Fibroblast of the aortic adventitia (primary cell): ENCODE results near the gene TRPC3. TPM values are rescaled to one million over a fixed set of nuclear protein-coding genes. Genes with fewer than 3 reads are reported as not detected.

Experiments used
- DNase-seq: peaks from one replicate; pipeline ENCODE4 v3.0.0-alpha.2; 2010; ENCODE audit warnings: low read depth
- H3K4me3 ChIP-seq: 2 replicates; pipeline ENCODE4 v1.5.1; 2011; ENCODE audit warnings: low read depth, mild to moderate bottlenecking, control low read depth, low read length, moderate library complexity
- CTCF ChIP-seq: IDR thresholded peaks from 2 replicates; pipeline ENCODE4 v1.5.1; 2011; ENCODE audit warnings: mild to moderate bottlenecking, low read length, control low read depth, inconsistent platforms; ENCODE audit not compliant: insufficient read depth
- total RNA-seq: library from RNA; depleted of rRNA; stranded (reverse); fragments of >200 nt; gene quantifications from 2 replicates; pipeline ENCODE4 v1.2.3, GENCODE V29; 2012; ENCODE audit warnings: low replicate concordance

TRPC3 gene
- total RNA-seq, 1 donor: 0.45 TPM

GRCh38 chr4:121869841-121870822, 81.7 kb downstream of the TRPC3 start, which contains the start of gene BBS7:
TSS of gene BBS7 (minus strand) at chr4:121870474. CDS start at chr4:121870313, 161 bp downstream.
- TF ChIP-seq CTCF: no peak
- peak; percentile 93 for DNase-seq
- H3K4me3 ChIP-seq: peak within 1 kb of the TSS; percentile 89

GRCh38 chr4:121863799-121864198, 88.1 kb downstream of the TRPC3 start:
- no peak for DNase-seq
- TF ChIP-seq CTCF: no peak
- no peak overlapping the region for H3K4me3 ChIP-seq

- H3K4me3 ChIP-seq: no peak overlapping the region
- no peak for TF ChIP-seq CTCF
- DNase-seq: no peak
Measured at GRCh38 chr4:121861426-121861825, 90.4 kb downstream of the TRPC3 start.

GRCh38 chr4:121860121-121860520, 91.7 kb downstream of the TRPC3 start:
- H3K4me3 ChIP-seq: no peak overlapping the region
- TF ChIP-seq CTCF: no peak
- no peak for DNase-seq

DNA sequence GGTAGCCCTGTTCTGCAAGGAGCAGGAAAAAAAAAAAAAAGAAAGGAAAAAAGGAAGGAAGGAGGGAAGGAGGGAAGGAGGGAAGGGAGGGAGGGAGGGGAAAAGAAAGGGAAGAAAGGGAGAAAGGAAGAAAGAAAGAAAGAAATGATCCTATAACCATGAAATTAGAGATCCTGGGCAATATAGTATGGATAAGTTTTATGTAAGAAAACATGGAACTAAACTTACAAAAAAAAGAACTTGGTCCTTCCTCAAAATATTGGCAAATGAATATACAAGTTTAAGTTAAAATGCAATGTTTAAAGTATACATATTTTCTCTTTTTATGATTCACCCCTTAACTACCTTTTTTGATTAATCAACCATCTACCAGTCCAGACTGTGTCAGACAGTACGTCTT, 100.5 kb downstream of the TRPC3 start:
- H3K4me3 ChIP-seq: no peak overlapping the region
- DNase-seq: no peak
- no peak for TF ChIP-seq CTCF

GRCh38 chr4:121846662-121847061, 105.2 kb downstream of the TRPC3 start:
- DNase-seq: no peak
- no peak overlapping the region for H3K4me3 ChIP-seq
- TF ChIP-seq CTCF: no peak
